ENCODE measurements around the gene TES.
"Not testable (repeated sequence)": the region's sequence is repeated elsewhere in the genome, so short reads cannot be mapped to it uniquely, and the experiment has no call there.

TES gene

DNA sequence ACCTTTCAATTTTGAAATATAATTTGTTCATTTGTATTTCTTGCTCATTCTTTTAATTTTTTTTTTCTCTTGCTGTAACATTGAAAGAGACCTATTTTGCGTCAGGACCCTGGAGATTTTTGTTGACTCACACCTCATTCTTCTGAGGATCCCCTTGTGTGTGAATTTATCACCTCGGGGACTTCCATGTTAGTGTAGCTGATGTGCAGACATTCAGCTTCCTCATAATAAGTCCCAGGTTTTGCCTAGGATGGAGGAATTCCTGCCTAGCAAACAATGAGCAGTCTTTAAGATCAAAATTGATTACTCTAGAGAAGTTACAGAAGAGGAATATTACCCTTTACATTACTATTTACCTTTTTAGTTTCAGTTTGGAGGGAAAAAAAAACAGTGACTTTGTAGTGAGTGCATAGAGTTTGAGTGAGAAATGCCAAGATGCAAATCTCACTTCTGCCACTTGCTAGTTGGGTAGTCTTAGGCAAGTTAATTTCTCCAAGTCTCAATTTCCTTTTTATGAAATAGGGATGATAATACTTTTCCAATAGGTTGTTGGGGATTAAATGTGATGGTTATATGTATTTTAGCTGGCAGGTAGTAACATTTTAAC lies 14.3 kb downstream of the TES start:
- no peak for DNase-seq

- no peak for DNase-seq
Observed at GRCh38 chr7:116225860-116226259, 15.5 kb downstream of the TES start.

DNA sequence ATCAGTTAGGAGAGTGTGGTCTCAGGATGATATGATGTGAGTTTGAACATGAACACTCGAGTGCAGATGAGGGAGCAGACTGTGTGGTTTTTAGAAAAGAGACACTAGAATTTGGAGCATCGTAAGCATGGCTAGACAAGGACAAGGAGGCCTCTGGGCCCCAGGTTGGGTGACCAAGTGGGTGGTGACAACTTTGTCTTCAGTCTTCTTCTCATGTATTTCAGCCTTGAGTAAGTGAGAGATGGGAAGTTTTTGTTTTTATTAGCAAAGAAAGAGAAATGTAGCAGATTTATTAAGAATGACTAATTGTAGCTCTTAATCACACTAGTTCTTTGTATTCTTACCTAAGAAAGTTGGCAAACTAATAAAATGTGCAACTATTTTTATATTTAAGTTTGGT lies 16.3 kb downstream of the TES start:
- no peak for DNase-seq

DNA sequence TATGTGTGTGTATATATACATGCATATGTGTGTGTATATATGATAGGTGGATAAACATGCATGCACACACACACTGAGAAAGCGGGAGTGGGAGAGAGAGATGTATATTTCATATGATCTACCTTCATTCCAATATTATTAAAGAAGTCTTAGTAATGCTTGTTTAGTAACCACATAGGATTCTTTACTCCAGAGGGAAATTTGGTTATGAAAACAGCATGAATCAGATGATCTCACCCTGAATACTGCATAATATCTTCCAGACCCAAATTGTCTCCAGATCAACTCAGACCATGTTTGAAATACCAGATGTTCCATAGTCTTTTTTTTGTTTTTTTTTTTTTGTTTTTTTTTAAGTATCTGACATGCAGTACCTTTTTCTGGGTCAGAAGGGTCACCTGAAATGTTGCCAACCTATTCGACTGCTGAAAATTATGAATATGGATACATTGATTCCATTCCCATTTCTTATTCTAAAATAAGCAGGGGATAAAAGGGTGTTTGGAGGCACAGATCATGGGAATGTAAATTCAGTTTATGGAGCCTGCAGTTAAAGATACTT lies 17.4 kb downstream of the TES start:
- no peak for DNase-seq

GRCh38 chr7:116228241-116228640 lies 17.9 kb downstream of the TES start:
- no peak for DNase-seq

DNA sequence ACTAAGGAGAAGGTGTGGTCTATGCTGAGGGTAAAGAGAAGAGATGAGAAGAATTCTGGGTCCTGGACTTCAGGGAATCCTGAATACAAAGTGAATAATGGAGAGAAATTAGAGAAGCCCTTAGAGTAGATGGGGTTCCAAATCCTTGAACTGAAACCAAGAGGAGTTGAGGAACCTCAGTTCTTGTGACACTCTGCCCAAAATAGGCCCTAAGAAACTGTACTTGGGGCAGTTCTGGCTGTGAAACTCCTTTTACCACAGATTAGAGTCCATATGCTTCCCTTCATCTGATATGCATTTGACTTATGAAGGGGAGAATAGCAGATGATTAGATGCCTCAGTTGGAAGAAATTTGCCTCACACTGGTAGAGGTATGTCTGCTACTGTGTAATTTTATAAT lies 19.0 kb downstream of the TES start:
- no peak for DNase-seq

GRCh38 chr7:116230191-116231005 lies 20.1 kb downstream of the TES start:
- no peak for DNase-seq

GRCh38 chr7:116231543-116231942 lies 21.2 kb downstream of the TES start:
- DNase-seq = no peak

DNA sequence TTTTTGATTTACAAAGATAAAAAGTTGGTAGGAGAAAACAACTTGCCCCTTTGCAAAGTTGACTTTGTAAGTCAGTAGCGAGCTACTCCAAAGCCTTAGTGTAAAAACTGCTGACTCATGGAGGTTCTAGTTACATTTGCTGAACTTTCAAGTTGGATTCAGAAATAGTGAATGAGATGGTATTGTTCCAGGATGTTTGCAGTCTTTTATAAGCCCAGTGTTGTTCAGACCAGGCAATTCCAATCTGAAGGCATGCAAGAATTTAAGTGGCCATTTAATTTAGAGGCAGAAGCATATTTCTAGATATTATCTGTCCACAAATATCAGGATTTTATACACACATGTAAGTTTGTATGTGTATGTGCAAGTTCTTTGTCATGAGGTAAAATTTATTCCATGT lies 21.6 kb downstream of the TES start:
- DNase-seq = no peak

GRCh38 chr7:116232350-116232749 lies 22.0 kb downstream of the TES start:
- DNase-seq = no peak

GRCh38 chr7:116232920-116233319 lies 22.6 kb downstream of the TES start:
- no peak for DNase-seq

DNA sequence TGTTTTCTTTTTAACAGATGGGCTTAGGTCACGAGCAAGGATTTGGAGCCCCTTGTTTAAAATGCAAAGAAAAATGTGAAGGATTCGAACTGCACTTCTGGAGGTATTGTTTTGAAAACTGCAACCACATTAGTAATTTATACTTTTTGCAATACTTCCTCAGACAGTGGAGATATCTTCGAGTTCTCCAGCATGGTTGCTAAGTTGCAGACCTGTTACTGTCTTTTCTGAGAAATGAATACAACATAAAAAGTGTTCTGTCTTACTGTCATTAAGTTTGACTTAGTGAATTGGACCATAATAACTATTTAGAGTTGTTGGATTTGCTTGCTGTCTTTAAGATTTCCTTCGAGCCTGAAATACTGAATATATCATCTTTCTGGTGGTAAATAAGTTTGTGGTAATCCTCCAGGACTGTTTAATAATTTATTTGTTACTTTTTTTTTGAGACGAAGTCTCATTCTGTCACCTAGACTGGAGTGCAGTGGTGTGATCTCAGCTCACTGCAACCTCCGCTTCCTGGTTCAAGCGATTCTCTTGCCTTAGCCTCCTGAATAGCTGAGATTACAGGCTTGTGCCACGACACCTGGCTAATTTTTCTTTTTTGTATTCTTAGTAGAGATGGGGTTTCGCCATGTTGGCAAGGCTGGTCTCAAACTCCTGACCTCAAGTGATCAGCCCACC lies 24.3 kb downstream of the TES start:
- no peak for DNase-seq

DNA sequence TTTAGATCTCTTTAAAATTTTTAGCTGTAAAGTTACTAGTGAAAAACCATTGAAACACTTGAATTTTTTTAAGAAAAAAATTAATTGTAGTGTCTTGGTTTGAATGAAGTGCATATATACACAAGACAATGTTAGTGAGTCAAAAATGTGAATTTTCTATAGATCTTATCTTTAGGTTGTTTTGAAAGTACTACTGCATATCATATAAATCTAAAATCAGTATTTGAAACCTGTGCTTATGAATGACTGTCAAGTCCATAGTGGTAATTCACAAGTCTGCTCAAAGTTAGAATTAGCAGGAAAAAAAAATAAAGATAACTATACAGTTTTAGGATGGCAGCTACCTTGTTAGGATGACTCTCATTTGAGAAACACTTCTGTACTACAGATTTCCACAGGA lies 25.0 kb downstream of the TES start:
- no peak for DNase-seq

GRCh38 chr7:116236020-116236630 lies 25.8 kb downstream of the TES start:
- peak; percentile 48 for DNase-seq

GRCh38 chr7:116239020-116239419 lies 28.7 kb downstream of the TES start:
- no peak for DNase-seq

- DNase-seq = no peak
Observed at GRCh38 chr7:116239434-116239833, 29.1 kb downstream of the TES start.

DNA sequence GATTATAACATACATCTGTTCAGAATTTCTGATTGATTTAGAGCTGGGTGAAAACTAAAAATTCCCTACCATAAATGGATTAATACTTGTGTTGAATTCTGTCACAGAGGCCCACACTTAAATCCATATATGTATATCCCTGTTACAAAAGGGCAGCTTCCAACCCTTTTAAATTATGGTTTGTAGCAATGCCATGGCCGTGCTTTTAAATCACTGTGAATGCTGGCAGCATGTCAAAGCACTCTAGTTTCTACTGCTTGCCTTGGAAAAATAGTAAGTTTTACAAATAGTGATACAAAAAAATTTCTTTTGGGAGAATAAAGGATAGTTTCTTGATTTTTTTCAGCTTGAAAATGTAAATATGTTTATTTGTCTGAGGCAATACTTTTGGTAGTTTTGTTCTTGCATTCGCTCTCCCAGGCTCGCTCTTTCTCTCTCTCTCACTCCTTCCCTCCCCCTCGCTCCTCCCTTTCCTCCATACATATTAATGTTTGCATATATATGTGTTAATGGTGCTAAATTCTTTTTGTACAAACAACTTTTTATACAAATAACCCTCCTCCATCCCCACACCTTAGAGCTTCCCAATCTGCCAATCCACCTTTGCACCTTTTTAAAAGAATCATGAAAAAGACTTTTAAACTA lies 29.8 kb downstream of the TES start:
- no peak for DNase-seq

DNA sequence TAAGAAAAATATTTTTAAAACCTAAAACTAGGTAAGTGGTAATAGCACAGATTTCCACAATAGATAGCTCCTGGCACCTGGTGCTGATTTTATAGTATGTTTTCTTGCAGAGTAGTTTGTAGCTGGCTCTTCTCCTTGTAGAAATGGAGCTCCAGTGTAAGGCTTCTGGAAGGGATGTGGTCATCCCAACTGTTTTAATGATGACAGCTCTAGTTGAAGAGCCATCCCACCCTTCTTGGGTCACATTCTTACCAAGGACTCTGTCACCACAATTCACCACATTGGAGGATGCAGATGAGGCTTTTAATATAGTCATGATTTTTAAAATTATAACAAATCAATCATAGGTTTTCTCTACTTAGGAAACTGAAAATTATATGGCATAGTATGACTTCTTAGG lies 31.0 kb downstream of the TES start:
- no peak for DNase-seq

DNA sequence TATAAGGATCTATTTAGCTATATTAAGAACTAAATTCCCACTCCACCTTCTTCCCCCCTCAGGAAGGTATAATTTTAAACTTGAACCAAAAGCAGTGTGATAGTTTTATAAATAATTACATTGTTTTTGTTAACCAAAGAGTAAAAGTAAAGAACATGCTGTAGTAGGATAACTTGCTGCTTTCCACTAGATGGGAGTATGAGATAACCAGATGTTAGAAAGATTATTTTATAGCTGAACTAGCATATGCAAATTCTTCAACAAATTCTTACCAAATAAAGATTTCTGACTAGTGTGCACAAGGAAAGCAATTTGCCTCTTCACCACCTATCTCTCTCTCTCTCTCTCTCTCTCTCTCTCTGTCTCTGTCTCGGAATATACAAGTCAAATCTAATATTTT lies 31.8 kb downstream of the TES start:
- no peak for DNase-seq

- DNase-seq = no peak
Observed at GRCh38 chr7:116242759-116243158, 32.4 kb downstream of the TES start.

DNA sequence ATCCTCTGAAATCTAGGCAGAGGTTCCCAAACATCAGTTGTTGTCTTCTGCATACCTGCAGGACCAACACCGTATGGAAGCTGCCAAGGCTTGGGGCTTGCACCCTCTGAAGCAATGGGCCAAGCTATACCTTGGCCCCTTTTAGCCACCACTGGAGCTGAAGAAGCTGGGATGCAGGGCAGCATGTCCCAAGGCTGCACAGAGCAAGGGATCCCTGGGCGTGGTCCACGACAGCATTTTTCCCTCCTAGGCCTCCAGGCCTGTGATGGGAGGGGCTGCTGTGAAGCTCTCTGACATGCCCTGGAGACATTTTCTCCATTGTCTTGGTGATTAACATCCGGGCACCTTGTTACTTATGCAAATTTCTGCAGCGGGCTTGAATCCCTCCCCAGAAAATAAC lies 34.5 kb downstream of the TES start:
- not testable (repeated sequence) for DNase-seq

- DNase-seq = no peak
Observed at GRCh38 chr7:116246357-116246756, 36.0 kb downstream of the TES start.

Measured in NCI-H2081 (cell line).